GM18861 (cell line): ENCODE data around the gene EMC8.
"Not testable (repeated sequence)": the region's sequence is repeated elsewhere in the genome, so short reads cannot be mapped to it uniquely, and the experiment has no call there.

Experiments
- ATAC-seq: cut with Tn5 transposase; IDR thresholded peaks from one replicate; pipeline ENCODE4 v1.9.1; 2021; ENCODE audit not compliant: unreplicated experiment

The EMC8 gene

DNA sequence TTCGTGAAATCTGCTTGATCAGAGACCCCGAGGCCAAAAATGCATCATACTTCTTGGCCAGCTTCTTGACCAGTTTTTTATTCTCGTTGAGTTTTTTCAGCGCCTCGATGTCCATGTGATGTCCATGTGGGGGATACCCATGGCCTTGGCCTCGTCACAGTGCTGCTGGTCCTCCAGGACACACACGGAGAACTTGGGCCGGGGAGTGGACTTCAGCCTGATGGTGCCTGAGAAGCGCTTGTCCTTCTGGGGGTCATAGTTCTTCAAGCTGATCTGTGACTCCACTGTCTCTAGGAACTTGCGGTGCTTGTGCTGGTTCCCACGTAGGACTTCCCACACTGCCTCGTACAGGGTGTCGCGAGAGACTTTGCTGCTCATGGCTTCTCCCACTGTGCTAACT, 16.8 kb upstream of the EMC8 start:
- no peak for ATAC-seq

DNA sequence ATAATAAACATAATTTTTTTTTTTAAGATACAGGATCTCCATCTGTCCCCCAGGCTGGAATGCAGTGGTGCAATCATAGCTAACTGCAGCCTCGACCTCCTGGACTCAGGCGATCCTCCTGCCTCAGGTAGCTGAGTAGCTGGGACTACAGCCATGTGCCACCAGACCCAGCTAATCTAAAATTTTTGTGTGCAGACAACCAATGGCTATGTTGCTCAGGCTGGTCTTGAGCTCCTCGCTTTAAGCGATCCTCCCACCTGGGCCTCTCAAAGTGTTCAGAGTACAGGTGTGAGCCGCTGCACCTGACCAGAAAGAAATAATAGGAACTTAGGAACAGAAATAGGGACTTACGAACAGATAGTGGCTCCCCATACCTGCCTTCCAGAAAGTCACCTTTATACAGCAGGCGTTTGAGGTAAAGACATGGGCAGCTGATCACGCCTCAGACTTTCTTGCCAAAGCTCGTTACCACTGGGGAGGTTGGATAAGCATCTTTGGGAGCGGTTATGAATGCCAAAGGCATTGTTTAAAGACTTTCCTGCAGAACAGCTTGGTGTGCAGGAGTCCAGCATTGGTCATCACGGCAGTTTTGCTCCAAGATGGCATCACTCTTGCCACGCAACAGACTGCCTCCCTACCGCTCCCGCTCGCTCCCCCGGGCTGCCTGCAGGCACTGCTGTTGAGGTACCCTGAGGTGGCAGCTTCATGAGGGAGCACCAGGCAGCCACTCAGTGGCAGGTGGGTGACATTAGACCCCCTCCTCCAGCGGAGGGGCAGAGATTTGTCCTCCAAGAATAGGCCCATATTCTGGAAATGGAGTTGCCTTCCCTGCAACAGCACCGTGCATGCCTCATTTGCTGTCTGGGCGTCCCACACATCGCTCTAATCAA, 13.7 kb upstream of the EMC8 start:
- ATAC-seq: no peak

DNA sequence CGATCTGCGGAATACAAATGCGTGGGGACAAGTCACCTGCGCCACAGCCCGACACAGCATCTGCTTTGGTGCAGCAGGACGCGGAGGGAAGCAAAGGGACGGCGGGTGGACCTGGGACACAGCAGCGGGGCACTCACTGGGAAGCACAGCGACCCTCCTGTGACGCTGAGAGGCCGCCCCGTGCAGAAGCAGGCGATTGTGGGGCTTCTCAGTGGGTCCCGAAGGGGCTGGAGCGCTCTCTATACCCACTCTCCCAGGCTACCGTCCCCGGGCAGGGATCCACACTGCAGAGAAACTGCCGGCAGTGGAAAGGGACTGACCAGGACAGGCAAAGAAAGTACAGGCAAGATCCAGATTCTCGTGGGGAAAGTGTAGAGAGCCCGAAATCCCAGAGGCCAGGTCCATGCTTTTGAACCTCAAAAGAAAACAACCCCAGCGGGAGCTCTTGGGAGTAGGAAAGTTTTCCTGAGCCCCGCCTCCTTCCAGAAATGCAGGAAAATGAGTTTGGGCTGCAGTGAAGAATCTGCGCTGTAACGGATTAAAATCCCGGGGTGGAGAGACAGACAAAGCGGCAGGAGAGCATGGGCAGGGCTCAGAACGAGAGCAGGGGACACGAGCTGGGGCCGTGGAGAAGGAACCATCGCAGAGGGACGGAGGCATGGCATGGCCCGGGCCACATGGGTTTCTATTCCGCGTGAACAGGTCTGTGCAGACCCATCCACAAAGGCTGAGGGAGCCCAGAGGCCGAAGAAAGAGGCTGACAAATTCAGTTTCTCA, 12.9 kb upstream of the EMC8 start:
- no peak for ATAC-seq

DNA sequence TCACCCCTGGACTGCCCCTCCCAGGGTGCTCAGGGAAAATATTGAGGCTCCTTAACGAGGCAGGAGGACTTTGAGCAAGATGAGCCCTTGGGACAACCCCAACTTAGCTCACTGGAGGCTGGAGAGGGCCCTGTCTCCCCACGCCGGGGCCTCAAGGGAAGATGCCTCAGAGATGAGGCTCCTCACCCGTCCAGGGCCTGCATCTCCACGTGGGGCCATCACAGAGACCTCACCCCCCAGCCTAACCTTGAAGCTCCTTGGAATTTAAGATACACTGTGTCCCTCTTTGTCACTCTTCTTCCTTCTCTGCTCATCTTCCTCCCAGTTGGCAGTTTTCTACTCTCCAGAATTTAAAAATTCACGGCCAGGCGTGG, 11.4 kb upstream of the EMC8 start:
- no peak for ATAC-seq

DNA sequence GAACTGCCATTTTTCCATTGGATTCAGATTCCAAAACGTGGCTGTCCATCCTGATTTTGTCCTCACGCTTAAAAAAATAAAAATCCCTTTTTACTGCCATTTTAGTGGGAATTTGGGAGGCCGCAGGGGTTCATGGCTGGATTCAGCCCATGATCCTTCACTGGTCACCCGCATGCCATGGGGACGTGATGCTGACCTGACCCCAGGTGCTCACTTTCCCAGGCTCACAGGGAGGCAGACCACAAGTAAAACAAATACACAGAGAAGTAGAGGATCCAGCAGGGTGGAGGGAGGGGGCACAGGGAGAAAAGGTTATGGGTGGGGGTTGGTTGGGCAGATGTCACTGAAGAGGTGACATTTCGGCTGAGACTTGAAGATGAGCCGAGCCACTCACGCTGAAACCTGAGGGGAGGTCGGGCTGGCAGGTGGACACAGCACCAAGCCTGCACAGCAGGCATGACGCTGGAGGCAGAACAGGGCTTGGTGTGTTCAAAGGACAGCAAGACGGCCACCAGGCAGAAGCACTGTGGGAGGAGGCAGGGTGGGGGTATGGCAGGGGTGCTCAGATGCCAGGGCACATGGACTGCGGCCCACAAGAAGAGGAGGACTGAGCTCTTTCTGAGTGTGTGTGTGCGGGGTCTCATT, 10.9 kb upstream of the EMC8 start:
- no peak for ATAC-seq

DNA sequence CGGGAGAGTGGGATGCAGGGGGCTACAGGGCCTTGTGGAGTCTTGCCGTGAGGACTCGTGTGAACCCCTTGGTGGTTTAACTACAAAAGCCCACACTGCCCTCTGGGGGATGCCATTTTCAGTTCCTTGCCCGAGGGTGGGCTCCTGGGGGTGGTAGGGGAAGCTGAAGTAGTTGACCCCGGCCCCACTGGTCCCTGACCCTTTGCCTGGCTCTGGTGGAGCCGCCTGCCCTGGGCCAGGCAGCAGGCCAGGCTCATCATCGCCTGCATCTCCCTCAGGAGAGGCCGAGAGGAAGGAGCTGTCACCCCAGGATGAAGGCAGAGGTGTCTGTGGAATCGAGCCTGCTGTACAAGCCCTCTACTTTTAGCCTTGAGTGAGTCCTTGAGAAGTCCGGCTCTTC, 10.3 kb upstream of the EMC8 start:
- ATAC-seq: no peak

DNA sequence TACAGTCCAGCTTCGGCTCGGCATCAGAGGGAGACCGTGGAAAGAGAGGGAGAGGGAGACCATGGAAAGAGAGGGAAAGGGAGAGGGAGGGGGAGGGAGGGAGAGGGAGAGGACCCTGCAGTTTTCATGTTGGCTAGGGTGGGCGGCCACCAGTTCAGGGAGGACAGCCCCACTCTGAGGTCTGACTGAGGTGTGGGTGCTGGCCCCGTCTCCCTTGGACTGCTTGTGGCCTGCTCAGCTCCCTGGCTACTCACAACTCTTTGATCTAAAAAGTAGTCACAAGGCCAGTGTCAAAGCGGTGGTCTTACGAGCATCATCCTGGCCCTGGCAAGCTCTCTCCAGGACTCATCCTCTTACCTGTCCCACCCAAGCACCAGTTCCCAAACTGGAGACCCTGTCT, 9.6 kb upstream of the EMC8 start:
- no peak for ATAC-seq

DNA sequence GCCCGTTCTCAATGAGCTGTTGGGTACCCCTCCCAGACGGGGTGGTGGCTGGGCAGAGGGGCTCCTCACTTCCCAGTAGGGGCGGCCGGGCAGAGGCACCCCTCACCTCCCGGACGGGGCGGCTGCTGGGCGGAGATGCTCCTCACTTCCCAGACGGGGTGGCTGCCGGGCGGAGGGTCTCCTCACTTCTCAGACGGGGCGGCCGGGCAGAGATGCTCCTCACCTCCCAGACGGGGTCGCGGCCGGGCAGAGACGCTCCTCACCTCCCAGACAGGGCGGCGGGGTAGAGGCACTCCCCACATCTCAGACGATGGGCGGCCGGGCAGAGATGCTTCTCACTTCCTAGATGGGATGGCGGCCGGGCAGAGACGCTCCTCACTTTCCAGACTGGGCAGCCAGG, 8.8 kb upstream of the EMC8 start:
- not testable (repeated sequence) for ATAC-seq

DNA sequence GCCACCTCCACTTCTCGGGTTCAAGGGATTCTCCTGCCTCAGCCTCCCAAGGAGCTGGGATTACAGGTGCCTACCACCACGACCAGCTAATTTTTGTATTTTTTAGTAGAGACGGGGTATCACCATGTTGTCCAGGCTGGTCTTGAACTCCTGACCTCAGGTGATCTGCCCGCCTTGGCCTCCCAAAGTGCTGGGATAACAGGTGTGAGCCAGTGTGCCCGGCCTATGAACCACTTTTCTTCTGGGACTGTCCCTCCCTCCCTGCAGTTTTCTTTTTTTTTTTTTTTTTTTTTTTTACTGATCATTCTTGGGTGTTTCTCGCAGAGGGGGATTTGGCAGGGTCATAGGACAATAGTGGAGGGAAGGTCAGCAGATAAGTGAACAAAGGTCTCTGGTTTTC, 8.0 kb upstream of the EMC8 start:
- ATAC-seq: not testable (repeated sequence)

DNA sequence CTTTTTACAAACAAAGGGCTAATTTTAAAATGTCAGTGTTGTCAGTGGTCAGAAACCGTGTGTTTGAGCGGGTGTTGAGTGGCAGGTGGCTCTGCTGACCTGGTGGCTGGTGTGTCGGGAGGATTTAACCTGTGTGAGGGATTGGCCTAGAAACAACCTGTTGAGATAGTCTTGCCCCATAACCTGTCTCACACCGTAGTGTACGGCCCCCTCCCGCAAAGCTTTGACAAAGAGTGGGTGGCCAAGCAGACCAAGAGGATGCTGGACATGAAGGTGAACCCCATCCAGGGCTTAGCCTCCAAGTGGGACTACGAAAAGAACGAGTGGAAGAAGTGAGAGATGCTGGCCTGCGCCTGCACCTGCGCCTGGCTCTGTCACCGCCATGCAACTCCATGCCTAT, 7.2 kb upstream of the EMC8 start:
- ATAC-seq: no peak

DNA sequence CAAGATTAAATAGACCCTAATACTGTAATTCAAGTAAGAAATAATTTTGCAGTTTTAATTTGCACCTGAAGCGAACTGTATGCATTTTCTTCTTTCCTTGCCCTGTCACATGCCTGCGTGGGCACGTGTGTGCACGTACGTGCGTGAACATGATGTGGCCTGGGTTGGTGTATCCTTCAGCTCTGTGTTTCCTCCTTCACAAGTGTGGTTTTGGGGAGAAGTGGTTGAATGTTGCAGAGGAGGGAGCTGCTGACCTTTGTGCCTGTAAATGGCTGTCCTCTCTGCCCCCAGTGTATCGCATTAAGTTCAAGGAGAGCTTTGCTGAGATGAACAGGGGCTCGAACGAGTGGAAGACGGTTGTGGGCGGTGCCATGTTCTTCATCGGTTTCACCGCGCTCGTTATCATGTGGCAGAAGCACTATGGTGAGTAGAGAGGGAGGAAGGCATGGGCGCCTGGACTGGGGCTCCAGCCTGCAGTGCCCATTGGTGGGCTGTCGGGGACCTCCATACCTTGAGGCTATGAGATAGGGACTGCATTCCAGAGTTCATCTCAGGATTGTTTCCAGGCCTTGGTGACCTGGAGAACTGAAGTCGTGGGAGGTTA, 6.2 kb upstream of the EMC8 start:
- no peak for ATAC-seq

DNA sequence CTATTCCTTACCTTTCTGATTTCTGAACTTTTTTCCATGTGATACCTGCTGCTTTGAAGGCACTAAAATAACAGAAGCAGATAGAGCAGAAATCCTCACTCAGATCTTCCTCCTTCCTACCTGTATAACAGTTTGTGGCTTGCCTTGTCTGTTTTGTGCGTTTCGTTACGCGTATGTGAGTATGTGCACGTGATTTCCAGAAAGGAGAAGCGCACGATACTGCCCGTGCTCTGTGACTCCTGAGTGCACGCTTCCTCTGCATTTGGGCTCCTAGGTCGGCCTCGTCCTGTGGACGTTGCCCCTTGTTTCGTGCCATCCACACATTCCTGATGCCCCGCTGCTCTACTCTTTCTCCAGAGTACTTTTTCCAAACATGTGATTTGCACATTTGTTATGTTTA, 4.2 kb upstream of the EMC8 start:
- no peak for ATAC-seq

DNA sequence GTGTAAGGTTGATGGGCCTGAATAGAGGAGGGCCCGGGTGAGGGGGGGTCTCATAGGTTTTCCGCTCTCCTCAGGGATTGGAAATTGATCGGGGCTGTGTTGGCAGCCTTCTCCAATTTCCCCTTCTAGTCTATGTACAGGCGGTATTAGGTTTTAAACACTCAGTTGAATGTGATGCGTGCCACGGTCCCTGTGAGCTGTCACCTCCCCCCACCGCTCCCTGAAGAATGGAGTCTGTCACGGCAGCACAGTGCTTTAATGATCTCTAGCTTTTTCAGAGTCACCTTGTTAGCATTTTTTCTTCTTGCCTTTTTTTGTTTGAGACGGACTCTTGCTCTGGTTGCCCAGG, 951 bp upstream of the EMC8 start:
- ATAC-seq: no peak

DNA sequence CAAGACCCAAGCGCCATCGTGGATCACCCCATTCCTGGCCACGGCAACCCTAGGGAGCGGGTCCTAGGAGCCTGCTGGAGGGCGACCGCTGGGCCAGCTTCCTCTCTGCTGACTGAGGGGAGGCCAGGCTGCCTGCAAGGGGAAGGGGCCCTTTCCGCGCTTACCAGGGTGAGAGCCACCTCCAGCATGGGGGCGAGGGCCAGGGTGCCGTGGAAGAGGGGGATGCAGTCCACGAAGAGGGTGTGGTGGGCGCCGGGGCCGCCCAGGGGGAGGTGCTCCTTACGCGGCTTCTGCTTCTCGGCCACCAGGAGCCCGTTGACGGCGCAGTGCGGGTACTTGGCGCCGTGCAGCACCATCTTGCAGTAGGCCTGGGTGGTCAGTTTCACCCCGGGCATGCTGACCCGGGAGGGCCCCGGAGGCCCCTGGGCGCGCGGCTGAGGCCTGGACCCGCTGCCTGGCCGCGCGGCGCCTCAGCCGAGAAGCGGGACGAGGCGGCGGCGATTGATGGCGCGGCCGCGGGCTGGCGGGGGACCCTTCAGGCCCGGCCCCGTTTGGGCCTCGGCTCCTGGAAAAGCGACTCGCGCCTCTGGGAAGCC, 345 bp downstream of the EMC8 start:
- ATAC-seq: peak; percentile 20

DNA sequence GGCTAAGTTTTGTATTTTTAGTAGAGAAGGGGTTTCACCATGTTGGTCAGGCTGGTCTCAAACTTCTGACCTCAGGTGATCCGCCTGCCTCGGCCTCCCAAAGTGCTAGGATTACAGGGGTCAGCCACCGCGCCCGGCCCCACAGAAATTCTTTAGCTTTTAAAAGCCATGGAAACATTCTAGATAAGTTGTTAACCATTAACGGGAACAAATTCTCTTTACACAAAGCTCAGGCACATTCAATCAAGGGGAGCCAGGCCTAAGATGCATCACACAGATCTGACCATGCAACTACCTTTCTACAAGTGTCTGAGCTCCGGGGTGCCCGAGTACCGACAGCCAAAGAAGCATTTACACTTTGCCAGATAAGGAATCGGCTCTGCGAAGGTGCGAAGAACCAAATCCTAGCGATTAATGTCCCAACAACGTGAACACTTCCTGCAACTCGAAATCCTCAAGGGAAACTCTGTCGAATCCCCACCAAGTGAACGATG, 1.0 kb downstream of the EMC8 start:
- no peak for ATAC-seq

DNA sequence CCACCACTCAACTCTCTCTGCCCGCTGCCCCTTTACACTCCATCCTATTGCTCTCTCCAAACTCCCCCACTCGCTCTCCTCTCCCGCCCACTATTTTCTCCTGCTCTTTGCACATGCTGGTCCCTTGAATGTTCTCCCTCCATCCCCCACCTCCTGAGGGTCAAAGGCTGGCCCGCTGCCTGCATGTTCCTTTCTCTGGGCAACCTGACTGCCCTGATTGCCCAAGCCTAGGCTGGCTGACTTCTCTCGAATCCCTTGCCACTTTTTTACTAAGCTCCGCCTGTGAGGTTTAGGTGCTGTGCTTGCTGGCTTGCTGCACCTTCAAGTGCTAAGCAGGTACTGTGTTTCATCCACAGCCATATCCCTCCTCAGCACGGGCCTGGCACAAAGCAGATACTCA, 2.7 kb downstream of the EMC8 start:
- no peak for ATAC-seq

DNA sequence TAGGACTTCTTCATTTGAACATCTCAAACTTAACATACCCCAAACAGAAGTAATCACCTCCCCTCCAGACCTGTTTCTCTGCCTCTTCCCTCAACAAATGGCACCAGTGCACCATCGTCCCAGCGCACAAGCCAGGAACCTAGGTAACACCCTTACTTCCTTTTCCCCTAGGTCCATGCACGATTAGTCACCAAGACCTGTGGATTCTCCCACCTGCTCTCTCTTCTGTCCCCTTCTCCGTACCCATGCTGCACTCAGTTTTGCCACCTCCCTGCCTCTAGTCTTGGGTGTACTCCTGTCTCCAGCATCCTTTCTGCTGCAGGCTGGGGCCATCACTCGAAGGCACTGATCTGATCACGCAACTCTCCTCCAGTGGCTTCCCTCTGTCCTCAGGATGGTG, 3.2 kb downstream of the EMC8 start:
- no peak for ATAC-seq

DNA sequence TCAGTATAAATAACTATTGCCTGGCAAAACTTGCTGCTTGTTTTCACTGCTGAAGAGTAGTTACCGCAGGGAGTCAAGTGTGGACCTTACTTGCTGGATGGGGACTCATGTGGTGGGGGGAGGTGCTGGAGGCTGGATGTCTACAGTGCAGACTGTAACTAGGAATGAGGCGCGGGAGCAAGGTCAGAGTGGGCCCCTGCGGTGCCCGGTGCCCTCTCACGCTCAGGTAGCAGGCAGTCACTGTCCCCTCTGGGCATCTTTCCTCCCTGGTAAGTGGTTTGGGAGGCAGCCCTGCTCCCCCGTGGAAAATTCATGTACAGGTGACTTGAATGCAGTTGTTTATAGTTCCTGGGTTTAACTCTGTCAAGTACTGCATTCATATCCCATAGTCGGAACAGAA, 4.6 kb downstream of the EMC8 start:
- no peak for ATAC-seq

DNA sequence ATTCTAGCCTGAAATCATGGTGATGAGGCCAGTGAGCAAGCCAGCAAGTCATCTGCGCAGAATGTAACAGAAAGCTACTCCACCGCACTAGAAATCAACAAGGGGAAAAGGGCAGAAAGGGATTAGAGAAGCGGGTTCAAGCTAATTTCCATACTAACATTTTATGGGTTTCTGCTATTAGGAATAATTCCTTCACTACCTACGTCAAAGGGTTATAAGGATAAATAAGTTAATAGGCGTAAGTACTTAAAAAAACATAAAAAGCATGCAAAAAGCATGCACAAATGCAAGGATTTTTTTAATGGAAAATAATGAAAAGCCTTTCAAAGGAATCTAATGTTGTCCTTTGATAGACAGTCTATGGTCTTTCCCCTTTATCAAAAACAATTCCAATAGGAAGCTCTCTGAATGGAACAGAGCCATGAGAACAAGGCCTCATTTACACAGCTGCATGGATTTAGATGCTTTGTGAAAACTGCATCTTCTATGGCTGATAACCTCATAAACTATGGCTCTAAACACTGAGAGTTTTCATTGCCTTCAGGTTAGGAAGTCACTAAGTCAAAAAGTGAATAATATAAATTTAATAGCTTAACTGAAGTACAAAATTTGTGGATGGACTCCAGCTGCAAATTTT, 5.6 kb downstream of the EMC8 start:
- no peak for ATAC-seq

DNA sequence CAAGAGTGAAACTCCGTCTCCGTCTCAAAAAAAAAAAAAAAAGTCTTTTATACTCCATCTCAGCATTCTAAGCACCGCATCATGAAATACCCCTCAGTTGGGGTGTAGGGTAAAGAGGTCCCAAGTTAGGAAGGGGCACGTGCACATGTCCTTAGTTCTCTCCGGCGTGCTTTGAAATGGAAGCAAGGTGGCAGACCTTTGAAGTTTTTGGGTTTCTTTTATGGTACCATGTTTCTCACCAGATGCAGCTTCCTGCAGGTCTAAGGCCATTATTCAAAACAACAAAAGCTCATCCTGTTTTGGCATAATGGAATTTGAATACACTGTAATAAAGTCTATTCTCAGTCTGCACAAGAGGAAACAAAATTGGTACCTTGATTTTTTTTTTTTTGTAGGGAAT, 9.6 kb downstream of the EMC8 start:
- ATAC-seq: no peak

DNA sequence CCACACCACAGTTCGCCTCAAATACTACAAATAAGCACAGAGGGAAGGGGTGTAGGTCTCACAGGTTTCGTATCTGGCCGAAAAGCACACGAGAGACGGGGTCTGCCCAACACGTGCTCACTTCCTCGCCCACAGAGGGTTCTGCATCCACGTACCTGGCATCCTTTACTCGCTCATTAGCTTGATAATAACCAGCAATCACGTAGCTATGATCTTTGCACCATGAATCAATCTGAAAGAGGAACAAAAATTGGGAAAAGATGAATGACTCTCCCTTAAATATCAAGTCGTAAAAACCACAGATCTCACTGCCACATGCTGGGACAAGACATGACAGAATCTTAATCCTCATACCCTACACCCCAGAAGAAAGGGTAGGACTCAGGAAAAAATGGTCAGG, 10.5 kb downstream of the EMC8 start:
- no peak for ATAC-seq
